Neural crest cell (in vitro differentiated cells): ENCODE results near the gene HTR2C. TPM values are rescaled to one million over a fixed set of nuclear protein-coding genes. Genes with fewer than 3 reads are reported as not detected.

Source experiments
- DNase-seq: peaks from one replicate; pipeline ENCODE4 v3.0.0; 2021; ENCODE audit warnings: low read depth, mixed read lengths, low spot score
- H3K27ac Mint-ChIP-seq: one replicate; pipeline ENCODE4 v1.8.0; 2021; ENCODE audit warnings: mild to moderate bottlenecking, mixed read lengths; ENCODE audit not compliant: unreplicated experiment
- H3K27me3 Mint-ChIP-seq: 2 replicates; pipeline ENCODE4 v1.8.0; 2021; ENCODE audit warnings: low read depth, mild to moderate bottlenecking, mixed read lengths
- H3K36me3 Mint-ChIP-seq: 2 replicates; pipeline ENCODE4 v1.8.0; 2021; ENCODE audit warnings: low read depth, mild to moderate bottlenecking, mixed read lengths
- H3K4me1 Mint-ChIP-seq: 2 replicates; pipeline ENCODE4 v1.8.0; 2021; ENCODE audit warnings: mixed read lengths
- H3K4me3 Mint-ChIP-seq: one replicate; pipeline ENCODE4 v1.8.0; 2021; ENCODE audit warnings: mild to moderate bottlenecking, mixed read lengths
- H3K9me3 Mint-ChIP-seq: 2 replicates; pipeline ENCODE4 v1.8.0; 2021; ENCODE audit warnings: mixed read lengths
- total RNA-seq: library from RNA; stranded (reverse); gene quantifications from 2 replicates; pipeline ENCODE4 v1.2.1, GENCODE V29; 2021
- TF ChIP-seq, protein P1 (sequence below): fragments of 200-600 bp; sonication (generic); conservative IDR thresholded peaks from 2 replicates; pipeline ENCODE4 v1.5.0; 2021; ENCODE audit warnings: antibody characterized with exemption, mild to moderate bottlenecking

HTR2C gene
- total RNA-seq, 1 donor from 2014 or later, result 0.07 TPM

DNA sequence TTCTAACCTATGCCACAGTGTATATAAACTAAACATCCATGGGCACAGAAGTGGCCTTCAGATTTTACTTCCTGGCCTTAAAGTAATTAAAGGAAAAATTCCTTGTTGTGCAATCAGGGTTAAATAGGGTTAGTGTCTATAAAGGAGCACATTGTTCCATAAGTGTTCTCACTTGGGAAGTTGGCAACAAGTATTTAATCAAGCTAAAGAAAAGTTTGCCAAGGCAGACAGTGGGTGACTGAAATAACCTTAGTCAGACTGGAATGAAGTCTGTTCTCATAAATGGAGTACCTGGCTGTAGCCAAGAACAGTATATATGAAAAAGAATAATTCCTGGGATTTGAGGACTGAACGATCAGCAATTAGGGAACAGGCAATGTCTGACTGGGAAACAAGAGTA lies 213.6 kb downstream of the HTR2C start:
- no peak for DNase-seq
- no peak overlapping the region for H3K4me3 Mint-ChIP-seq
- no peaks in the 10 kb centered on the region for H3K27me3 Mint-ChIP-seq
- TF ChIP-seq, protein P1, sequence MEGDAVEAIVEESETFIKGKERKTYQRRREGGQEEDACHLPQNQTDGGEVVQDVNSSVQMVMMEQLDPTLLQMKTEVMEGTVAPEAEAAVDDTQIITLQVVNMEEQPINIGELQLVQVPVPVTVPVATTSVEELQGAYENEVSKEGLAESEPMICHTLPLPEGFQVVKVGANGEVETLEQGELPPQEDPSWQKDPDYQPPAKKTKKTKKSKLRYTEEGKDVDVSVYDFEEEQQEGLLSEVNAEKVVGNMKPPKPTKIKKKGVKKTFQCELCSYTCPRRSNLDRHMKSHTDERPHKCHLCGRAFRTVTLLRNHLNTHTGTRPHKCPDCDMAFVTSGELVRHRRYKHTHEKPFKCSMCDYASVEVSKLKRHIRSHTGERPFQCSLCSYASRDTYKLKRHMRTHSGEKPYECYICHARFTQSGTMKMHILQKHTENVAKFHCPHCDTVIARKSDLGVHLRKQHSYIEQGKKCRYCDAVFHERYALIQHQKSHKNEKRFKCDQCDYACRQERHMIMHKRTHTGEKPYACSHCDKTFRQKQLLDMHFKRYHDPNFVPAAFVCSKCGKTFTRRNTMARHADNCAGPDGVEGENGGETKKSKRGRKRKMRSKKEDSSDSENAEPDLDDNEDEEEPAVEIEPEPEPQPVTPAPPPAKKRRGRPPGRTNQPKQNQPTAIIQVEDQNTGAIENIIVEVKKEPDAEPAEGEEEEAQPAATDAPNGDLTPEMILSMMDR, result no peak
- H3K36me3 Mint-ChIP-seq, result no peaks in the 10 kb centered on the region
- no peak overlapping the region for H3K27ac Mint-ChIP-seq
- no peaks in the 10 kb centered on the region for H3K9me3 Mint-ChIP-seq
- H3K4me1 Mint-ChIP-seq, result no peaks in the 10 kb centered on the region

- no peaks in the 10 kb centered on the region for H3K27me3 Mint-ChIP-seq
- no peaks in the 10 kb centered on the region for H3K9me3 Mint-ChIP-seq
- H3K27ac Mint-ChIP-seq, result no peak overlapping the region
- TF ChIP-seq, protein P1, result no peak
- no peak for DNase-seq
- no peaks in the 10 kb centered on the region for H3K36me3 Mint-ChIP-seq
- no peaks in the 10 kb centered on the region for H3K4me1 Mint-ChIP-seq
- H3K4me3 Mint-ChIP-seq, result no peak overlapping the region
Observed at GRCh38 chrX:114798907-114799306, 215.0 kb downstream of the HTR2C start.

DNA sequence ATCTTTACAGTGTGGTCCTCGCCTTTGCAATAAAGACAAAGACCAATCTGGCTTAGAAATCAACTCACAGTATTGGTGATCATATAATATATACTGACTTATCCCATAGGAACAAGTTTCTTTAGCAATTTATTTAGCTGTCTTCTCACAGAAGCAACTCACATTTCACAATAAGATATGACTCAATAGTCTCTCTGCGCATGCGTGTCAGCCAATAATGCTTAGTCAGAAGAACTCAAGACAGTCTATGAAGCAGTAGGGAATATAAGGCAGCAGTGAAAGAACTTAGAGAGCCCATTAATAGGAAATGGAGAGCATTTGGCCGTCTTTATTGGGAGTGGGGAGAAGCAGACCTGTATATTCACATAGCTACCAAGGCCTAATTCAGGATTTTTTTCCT lies 216.8 kb downstream of the HTR2C start:
- Mint-ChIP-seq H3K27me3 (no peaks in the 10 kb centered on the region), H3K27ac (no peak overlapping the region), H3K4me1 (no peaks in the 10 kb centered on the region), H3K9me3 (no peaks in the 10 kb centered on the region), H3K4me3 (no peak overlapping the region), H3K36me3 (no peaks in the 10 kb centered on the region)
- DNase-seq, result no peak
- TF ChIP-seq, protein P1, result no peak

DNA sequence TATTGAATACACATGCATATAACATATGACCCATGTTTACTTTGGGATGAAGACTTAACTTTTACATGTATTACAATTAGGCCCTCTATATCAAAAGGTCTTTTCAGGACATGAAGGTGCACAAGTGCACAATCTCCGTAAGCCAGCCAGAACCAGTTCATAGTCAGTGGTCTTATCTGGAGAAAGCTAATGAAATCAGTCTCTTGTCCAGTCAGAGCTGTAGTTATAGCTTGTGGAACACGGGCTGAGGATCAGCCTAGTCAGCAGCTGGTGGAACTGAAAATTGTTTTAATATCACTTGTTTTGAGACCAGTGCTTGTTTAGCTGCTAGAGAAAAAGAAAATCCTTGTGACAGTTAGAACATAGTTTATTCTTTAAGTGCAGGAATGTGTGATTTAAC lies 235.6 kb downstream of the HTR2C start:
- TF ChIP-seq, protein P1, result no peak
- Mint-ChIP-seq H3K27me3 (no peaks in the 10 kb centered on the region), H3K9me3 (no peaks in the 10 kb centered on the region), H3K27ac (no peak overlapping the region), H3K36me3 (no peaks in the 10 kb centered on the region), H3K4me3 (no peak overlapping the region), H3K4me1 (no peaks in the 10 kb centered on the region)
- no peak for DNase-seq

GRCh38 chrX:114841051-114841450 lies 257.2 kb downstream of the HTR2C start:
- no peak for DNase-seq
- H3K9me3 Mint-ChIP-seq, result peaks cover 3% of the 10 kb centered on the region
- no peak overlapping the region for H3K4me3 Mint-ChIP-seq
- H3K4me1 Mint-ChIP-seq, result peaks cover 10% of the 10 kb centered on the region
- TF ChIP-seq, protein P1, result no peak
- no peaks in the 10 kb centered on the region for H3K36me3 Mint-ChIP-seq
- no peak overlapping the region for H3K27ac Mint-ChIP-seq
- H3K27me3 Mint-ChIP-seq, result no peaks in the 10 kb centered on the region

- H3K36me3 Mint-ChIP-seq, result no peaks in the 10 kb centered on the region
- no peak overlapping the region for H3K4me3 Mint-ChIP-seq
- H3K27me3 Mint-ChIP-seq, result no peaks in the 10 kb centered on the region
- H3K27ac Mint-ChIP-seq, result no peak overlapping the region
- DNase-seq, result no peak
- peaks cover 3% of the 10 kb centered on the region for H3K9me3 Mint-ChIP-seq
- peaks cover 10% of the 10 kb centered on the region for H3K4me1 Mint-ChIP-seq
- TF ChIP-seq, protein P1, result no peak
Observed at GRCh38 chrX:114842181-114842580, 258.3 kb downstream of the HTR2C start.
